Activated naive CD8-positive, alpha-beta T cell treated with anti-CD3 and anti-CD28 coated beads, Interleukin-2, amount 50 U/mL, for 24 hours (primary cell): ENCODE results near the gene FAM120C.
A peak's percentile ranks its signal among the peaks of the same experiment; 100 is the strongest.

Experiments
- ATAC-seq: fragments of 150-1000 bp; cut with Tn5 transposase; one replicate; pipeline ENCODE4 v1.10.0; 2021
- DNase-seq: peaks from one replicate; pipeline ENCODE4 v3.0.0; 2021
- H3K27ac Mint-ChIP-seq: one replicate; pipeline ENCODE4 v1.8.0; 2021; ENCODE audit warnings: mild to moderate bottlenecking, mixed read lengths
- H3K27me3 Mint-ChIP-seq: one replicate; pipeline ENCODE4 v1.8.0; 2021; ENCODE audit warnings: mixed read lengths
- H3K36me3 Mint-ChIP-seq: one replicate; pipeline ENCODE4 v1.8.0; 2021; ENCODE audit warnings: low read depth, mixed read lengths
- H3K4me1 Mint-ChIP-seq: one replicate; pipeline ENCODE4 v1.8.0; 2021; ENCODE audit warnings: mixed read lengths
- H3K4me3 Mint-ChIP-seq: one replicate; pipeline ENCODE4 v1.8.0; 2021; ENCODE audit warnings: mild to moderate bottlenecking, moderate library complexity, mixed read lengths
- H3K9me3 Mint-ChIP-seq: one replicate; pipeline ENCODE4 v1.8.0; 2021; ENCODE audit warnings: mixed read lengths

Gene FAM120C, protein sequence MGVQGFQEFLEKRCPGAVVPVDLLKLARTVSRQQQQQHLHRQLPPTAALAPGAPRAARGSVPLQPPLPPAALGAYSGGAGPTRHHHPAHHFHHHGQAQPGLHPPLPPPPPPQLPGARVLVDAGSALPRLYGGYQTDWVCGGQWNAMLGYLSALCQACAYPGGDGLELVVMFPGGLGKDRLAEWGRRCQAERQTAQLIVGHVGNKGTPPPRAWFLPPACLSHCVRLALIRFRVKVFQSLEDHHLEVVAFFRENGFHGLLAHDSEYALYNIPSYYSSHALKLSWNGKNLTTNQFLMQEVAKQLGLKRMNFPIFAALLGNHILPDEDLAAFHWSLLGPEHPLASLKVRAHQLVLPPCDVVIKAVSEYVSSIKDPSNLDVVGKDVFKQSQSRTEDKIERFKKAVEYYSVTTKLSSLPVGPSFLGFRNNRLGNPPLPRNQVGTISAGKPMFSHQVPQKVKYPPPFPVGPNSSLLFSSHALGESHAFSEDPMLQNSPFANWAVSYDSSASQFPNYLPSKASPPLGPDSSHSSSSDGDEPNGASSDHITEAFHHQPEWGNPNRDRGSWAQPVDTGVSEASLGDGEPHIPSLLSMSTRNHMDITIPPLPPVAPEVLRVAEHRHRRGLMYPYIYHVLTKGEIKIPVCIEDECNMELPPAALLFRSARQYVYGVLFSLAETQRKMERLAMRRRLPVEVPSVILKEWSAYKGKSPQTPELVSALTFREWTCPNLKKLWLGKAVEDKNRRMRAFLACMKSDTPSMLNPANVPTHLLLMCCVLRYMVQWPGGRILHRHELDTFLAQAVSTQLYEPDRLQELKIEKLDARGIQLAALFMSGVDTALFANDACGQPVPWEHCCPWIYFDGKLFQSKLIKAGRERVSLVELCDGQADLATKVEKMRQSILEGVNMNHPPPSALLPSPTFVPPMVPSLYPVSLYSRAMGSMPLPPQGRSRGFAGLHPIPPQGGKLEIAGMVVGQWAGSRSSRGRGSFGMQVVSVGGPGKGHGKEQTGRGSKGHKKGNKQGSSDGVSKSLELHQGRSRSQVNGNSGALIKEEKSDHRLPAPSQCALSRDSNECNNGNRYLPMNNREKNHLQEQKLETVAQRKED

DNA sequence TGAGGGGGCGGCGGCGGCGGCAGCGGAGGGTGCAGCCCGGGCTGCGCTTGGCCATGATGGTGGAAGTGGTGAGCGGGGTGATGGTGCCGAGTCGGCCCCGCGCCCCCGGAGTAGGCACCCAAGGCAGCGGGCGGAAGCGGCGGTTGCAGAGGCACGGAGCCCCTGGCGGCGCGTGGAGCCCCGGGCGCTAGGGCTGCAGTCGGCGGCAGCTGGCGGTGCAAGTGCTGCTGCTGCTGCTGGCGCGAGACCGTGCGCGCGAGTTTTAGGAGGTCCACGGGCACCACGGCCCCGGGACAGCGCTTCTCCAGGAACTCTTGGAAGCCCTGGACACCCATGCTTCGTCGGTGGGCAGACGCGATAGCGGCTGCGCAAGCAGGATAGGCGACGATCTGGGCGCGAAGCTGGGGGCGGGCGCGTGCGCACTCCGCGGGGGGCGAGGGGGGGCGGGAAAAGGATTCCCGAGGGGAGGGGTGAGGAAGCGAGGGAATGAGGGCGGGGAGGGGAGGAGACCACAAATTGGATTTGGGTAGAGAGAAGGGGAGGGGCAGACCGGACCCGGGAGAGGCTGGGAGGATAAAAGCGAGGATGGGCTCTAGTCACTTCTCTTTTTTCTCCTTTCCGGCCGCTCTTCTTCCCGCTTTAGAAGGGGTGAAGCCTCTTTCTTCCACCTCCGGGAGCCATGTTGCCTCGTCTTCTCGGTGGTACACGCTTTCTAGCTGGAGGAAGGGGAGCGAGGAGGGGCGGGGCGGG is at the start of gene FAM120C:
FAM120C (minus strand) TSS at position 391 of the 750 bp plus-strand sequence; CDS start at position 335, 56 bp downstream.
- Mint-ChIP-seq H3K9me3 (no peaks in the 10 kb centered on the region), H3K4me1 (peaks cover 43% of the 10 kb centered on the region), H3K27ac (peak within 1 kb of the TSS; percentile 92), H3K27me3 (no peaks in the 10 kb centered on the region), H3K4me3 (peak within 1 kb of the TSS; percentile 92), H3K36me3 (peaks cover 30% of the 10 kb centered on the region)
- DNase-seq (peak; percentile 69), ATAC-seq (peak; percentile 57)

DNA sequence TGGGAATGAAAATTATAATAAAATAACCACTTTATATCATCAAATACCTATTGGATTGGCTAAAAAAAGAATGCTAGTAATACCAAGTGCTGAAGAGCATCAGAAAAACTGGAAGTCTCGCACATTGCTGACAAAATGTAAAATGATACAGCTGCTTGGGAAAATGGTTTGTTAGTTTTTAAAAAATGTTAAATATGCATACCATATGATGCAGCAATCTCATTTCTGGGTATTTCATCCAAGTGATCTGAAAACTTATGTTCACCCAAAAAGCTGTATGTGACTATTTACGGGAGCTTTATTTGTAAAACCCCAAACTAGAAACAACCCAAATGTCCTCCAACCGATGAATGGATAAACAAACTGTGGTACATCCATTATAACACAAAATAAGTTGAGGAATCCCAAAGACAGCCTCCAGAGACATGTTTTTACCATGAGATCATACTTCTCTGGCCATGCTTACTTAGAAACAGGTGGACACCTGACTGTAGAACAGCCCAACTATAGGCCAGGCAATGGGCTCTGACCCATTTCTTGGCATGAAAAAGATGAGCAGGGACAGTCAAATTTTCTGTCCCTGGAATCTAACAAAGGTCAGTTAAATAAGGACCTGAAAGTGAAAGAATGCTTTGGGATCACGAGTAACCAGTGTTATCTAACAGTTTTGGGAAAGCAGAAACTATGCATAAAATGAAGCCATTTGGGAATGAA is 47.5 kb upstream of the FAM120C start:
- Mint-ChIP-seq H3K4me3 (no peak overlapping the region), H3K4me1 (no peaks in the 10 kb centered on the region), H3K27me3 (no peaks in the 10 kb centered on the region), H3K9me3 (no peaks in the 10 kb centered on the region), H3K27ac (no peak overlapping the region), H3K36me3 (no peaks in the 10 kb centered on the region)
- DNase-seq (no peak), ATAC-seq (no peak)

GRCh38 chrX:54223581-54223980 is 40.5 kb upstream of the FAM120C start:
- no peak for DNase-seq
- no peak for ATAC-seq
- no peaks in the 10 kb centered on the region for H3K36me3 Mint-ChIP-seq
- H3K27me3 Mint-ChIP-seq = no peaks in the 10 kb centered on the region
- no peaks in the 10 kb centered on the region for H3K9me3 Mint-ChIP-seq
- no peaks in the 10 kb centered on the region for H3K4me1 Mint-ChIP-seq
- no peak overlapping the region for H3K4me3 Mint-ChIP-seq
- H3K27ac Mint-ChIP-seq = no peak overlapping the region

GRCh38 chrX:54213603-54214002 is 30.5 kb upstream of the FAM120C start:
- no peak overlapping the region for H3K4me3 Mint-ChIP-seq
- H3K9me3 Mint-ChIP-seq = no peaks in the 10 kb centered on the region
- ATAC-seq (no peak), DNase-seq (no peak)
- no peaks in the 10 kb centered on the region for H3K4me1 Mint-ChIP-seq
- no peaks in the 10 kb centered on the region for H3K36me3 Mint-ChIP-seq
- H3K27ac Mint-ChIP-seq = no peak overlapping the region
- no peaks in the 10 kb centered on the region for H3K27me3 Mint-ChIP-seq

GRCh38 chrX:54208531-54208930 is 25.5 kb upstream of the FAM120C start:
- ATAC-seq (no peak), DNase-seq (no peak)
- no peaks in the 10 kb centered on the region for H3K4me1 Mint-ChIP-seq
- no peaks in the 10 kb centered on the region for H3K9me3 Mint-ChIP-seq
- no peaks in the 10 kb centered on the region for H3K36me3 Mint-ChIP-seq
- no peak overlapping the region for H3K27ac Mint-ChIP-seq
- no peak overlapping the region for H3K4me3 Mint-ChIP-seq
- H3K27me3 Mint-ChIP-seq = peaks cover 3% of the 10 kb centered on the region

DNA sequence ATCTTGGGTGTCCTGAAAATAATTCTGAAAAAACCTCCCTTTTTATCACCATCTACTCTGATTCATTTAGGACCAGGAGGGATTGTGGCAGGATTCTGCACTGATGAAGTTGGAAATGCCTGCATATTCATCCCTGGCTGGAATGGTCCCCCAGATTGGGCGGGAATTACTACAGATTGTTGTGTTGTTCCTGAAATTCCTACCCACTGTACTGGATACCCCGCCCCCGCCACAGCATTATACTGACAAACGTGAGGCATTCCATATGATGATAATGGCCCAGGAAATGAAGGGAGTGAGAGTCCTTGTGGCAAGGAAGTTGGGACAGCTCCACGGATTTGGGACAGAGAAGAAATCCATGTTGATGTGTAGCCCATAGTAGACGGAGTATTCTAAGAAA is 15.2 kb upstream of the FAM120C start:
- no peaks in the 10 kb centered on the region for H3K9me3 Mint-ChIP-seq
- no peak overlapping the region for H3K27ac Mint-ChIP-seq
- DNase-seq (no peak), ATAC-seq (no peak)
- H3K4me3 Mint-ChIP-seq = no peak overlapping the region
- no peaks in the 10 kb centered on the region for H3K36me3 Mint-ChIP-seq
- peaks cover 4% of the 10 kb centered on the region for H3K27me3 Mint-ChIP-seq
- no peaks in the 10 kb centered on the region for H3K4me1 Mint-ChIP-seq

DNA sequence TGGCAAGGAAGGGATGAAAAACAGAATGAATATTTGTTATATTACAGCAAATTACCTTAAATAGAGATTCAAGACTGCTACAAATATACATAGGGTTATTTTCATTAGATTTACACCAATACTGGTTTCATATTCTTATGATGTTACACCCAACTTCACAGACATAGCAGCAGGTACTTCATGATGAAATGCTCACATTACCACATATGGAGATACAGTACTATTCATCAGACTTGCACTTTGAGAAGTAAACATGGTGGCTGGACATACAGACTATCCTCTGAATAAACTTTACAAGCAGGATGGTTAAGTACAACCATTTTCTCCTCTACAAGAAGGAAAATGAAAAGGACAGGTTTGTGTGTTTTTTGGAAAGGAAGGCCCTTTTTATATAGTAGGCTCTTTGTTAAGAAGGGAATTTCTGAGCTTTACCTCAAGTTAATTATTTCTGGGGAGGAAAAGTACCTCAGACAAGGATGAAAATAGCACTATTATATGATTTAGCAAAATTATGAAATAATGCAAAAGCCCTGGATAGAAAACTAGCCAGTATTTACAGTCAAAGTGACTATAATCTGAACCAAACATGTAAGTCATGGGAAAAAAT is 12.0 kb upstream of the FAM120C start:
- Mint-ChIP-seq H3K36me3 (peaks cover under 1% of the 10 kb centered on the region), H3K4me3 (no peak overlapping the region), H3K27me3 (peaks cover 2% of the 10 kb centered on the region), H3K9me3 (no peaks in the 10 kb centered on the region), H3K27ac (no peak overlapping the region), H3K4me1 (no peaks in the 10 kb centered on the region)
- DNase-seq (no peak), ATAC-seq (no peak)

DNA sequence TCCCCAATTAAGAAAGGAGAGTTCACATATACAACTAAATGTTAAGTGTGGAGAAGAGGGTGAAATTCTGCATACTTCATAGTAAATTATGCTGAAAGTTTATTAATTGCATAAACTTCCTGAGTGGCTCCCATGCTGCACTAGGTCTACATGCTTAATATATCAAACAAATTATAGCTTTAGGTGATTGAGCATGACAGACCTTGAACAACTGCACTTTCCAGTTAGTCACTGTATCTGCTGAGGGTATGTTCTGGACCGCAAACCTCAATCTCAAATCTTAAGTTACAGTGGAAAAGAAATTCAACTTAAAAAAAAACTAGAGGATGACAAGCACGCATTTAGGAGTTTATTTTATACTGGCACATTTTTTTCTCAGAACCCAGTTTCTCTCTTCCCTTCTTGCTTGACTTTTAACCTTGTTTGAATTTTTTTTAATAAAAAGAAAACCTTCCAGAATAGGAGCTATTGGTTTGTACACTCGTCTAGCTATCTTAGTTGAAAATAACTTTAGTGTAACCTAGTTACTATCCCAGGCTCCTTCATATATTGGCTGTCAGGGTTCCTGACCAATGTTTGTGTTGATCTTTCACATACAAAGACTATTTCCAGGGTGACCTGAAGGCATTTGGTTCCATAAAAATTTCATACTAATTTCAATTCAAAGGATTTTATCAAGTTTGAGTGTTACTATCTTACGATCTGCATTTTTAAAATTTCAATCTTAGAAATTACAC is 10.2 kb upstream of the FAM120C start:
- DNase-seq (no peak), ATAC-seq (no peak)
- H3K27me3 Mint-ChIP-seq = no peaks in the 10 kb centered on the region
- H3K4me3 Mint-ChIP-seq = no peak overlapping the region
- H3K36me3 Mint-ChIP-seq = peaks cover 2% of the 10 kb centered on the region
- no peak overlapping the region for H3K27ac Mint-ChIP-seq
- H3K4me1 Mint-ChIP-seq = no peaks in the 10 kb centered on the region
- H3K9me3 Mint-ChIP-seq = no peaks in the 10 kb centered on the region

- no peak overlapping the region for H3K27ac Mint-ChIP-seq
- ATAC-seq = no peak
- no peak overlapping the region for H3K4me3 Mint-ChIP-seq
- peaks cover 30% of the 10 kb centered on the region for H3K4me1 Mint-ChIP-seq
- H3K27me3 Mint-ChIP-seq = no peaks in the 10 kb centered on the region
- no peak for DNase-seq
- H3K36me3 Mint-ChIP-seq = peaks cover 25% of the 10 kb centered on the region
- no peaks in the 10 kb centered on the region for H3K9me3 Mint-ChIP-seq
These were observed 1.4 kb upstream of the FAM120C start for GRCh38 chrX:54184474-54184873.

- peak overlapping the region; percentile 77 for H3K27ac Mint-ChIP-seq
- H3K36me3 Mint-ChIP-seq = peaks cover 37% of the 10 kb centered on the region
- peak overlapping the region; percentile 92 for H3K4me3 Mint-ChIP-seq
- DNase-seq (peak; percentile 60), ATAC-seq (peak; percentile 70)
- no peaks in the 10 kb centered on the region for H3K27me3 Mint-ChIP-seq
- no peaks in the 10 kb centered on the region for H3K9me3 Mint-ChIP-seq
- peaks cover 51% of the 10 kb centered on the region for H3K4me1 Mint-ChIP-seq
These were observed 725 bp downstream of the FAM120C start for GRCh38 chrX:54182194-54182863.

DNA sequence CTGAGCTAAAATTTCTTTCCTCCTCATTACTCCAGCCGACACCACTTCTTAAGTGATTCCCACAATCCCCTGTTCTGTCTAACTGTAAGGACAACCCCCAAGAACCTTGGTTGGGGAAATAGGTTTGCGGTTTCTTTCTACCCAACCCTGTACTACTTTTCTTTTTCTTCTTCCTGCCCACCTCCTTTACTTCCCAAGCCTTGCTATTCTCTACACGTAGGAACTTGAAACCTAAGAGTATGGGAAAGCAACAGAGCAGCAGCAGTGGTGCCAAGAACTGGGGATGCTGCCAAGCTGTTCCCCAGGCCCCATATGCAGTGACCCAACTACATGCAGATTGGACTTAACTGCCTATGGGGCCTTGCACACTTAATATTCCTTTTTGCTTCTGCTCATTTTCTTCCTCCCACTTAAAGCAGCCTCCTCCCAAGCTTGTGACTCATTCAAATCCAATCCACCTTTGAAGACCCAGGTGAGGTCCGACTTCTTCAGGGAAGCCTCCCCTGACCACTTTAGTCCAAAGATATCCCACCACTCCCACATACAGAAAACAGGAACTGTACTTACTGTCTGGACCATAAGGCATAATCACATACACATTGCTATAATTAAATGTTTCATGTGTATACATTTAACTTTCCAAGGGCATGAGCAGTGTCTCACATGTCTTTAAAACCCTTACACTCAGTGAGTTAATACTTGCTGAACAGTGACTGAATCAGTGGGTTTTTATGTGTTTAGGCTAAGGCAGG is 1.7 kb downstream of the FAM120C start:
- peaks cover 46% of the 10 kb centered on the region for H3K36me3 Mint-ChIP-seq
- no peaks in the 10 kb centered on the region for H3K9me3 Mint-ChIP-seq
- DNase-seq = no peak
- ATAC-seq = no peak
- H3K4me1 Mint-ChIP-seq = peaks cover 59% of the 10 kb centered on the region
- peak overlapping the region; percentile 92 for H3K4me3 Mint-ChIP-seq
- H3K27ac Mint-ChIP-seq = peak overlapping the region; percentile 77
- no peaks in the 10 kb centered on the region for H3K27me3 Mint-ChIP-seq

DNA sequence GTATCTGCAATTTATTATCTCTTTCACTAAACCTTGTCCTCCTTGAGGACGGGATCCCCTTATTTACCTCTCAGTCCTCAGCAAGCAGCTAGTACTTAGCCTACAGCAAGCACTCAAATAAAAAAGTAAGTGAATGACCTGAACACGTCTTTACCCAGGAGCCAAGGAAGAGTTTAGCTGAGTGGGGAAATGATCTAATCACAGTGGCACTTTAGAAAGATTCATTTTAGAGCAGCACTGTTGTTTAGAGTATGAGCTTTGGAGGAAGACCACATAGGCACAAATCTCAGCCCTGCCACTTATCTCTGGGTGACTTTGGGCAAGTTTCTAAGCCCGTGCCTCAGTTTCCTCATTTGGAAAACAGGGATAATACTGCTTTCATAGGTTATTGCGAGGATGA is 2.7 kb downstream of the FAM120C start:
- Mint-ChIP-seq H3K27me3 (no peaks in the 10 kb centered on the region), H3K9me3 (no peaks in the 10 kb centered on the region), H3K4me3 (peak overlapping the region; percentile 92), H3K4me1 (peaks cover 59% of the 10 kb centered on the region), H3K27ac (peak overlapping the region; percentile 41), H3K36me3 (peaks cover 48% of the 10 kb centered on the region)
- ATAC-seq = no peak
- no peak for DNase-seq
